Aorta (tissue), 5 donors: ENCODE data around the gene OR10J4. TPM values are rescaled to one million over a fixed set of nuclear protein-coding genes. Genes with fewer than 3 reads are reported as not detected.

ENCODE experiments used
- ATAC-seq: fragments of 200-7000 bp; cut with Tn5 transposase; one replicate; pipeline ENCODE4 v1.9.1; 2022; ENCODE audit warnings: moderate library complexity; ENCODE audit not compliant: low FRiP score
- DNase-seq, 2 donors: peaks; one replicate each; pipeline ENCODE4 v3.0.0-alpha.2; 2020
- H3K27ac ChIP-seq, 2 donors: one replicate each; pipeline ENCODE4 v1.5.1; 2013; ENCODE audit warnings: low read length in 2 of 2, mild to moderate bottlenecking in 2 of 2, moderate library complexity in 2 of 2, control low read depth in 1 of 2, inconsistent platforms in 1 of 2, low read depth in 1 of 2
- H3K27me3 ChIP-seq, 2 donors: one replicate each; pipeline ENCODE4 v1.6.1; 2013; ENCODE audit warnings: control low read depth in 1 of 2, low read length in 1 of 2, mild to moderate bottlenecking in 1 of 2, moderate library complexity in 1 of 2; ENCODE audit not compliant: insufficient read depth in 2 of 2, control insufficient read depth in 1 of 2
- H3K36me3 ChIP-seq, 2 donors: one replicate each; pipeline ENCODE4 v1.6.1; 2013; ENCODE audit warnings: control low read depth in 1 of 2, low read length in 1 of 2, mild to moderate bottlenecking in 1 of 2; ENCODE audit not compliant: insufficient read depth in 2 of 2, control insufficient read depth in 1 of 2
- H3K4me1 ChIP-seq, 2 donors: one replicate each; pipeline ENCODE4 v1.6.1; 2013; ENCODE audit warnings: low read length in 2 of 2, control low read depth in 1 of 2, mild to moderate bottlenecking in 1 of 2, moderate library complexity in 1 of 2; ENCODE audit not compliant: insufficient read depth in 2 of 2, control insufficient read depth in 1 of 2
- H3K4me3 ChIP-seq, 2 donors: one replicate each; pipeline ENCODE4 v1.5.1; 2013; ENCODE audit warnings: low read length in 2 of 2, control low read depth in 1 of 2, mild to moderate bottlenecking in 1 of 2
- H3K9me3 ChIP-seq: one replicate; pipeline ENCODE4 v1.6.1; 2013; ENCODE audit warnings: mild to moderate bottlenecking, low read length; ENCODE audit not compliant: control insufficient read depth
- WGBS, 2 donors: extraction: QIAGEN DNeasy Blood & Tissue Kit; methylation state at CpG; one replicate each; pipeline ENCODE4 v1.1.7; 2013; 5-methylcytosine and 5-hydroxymethylcytosine counted together
- intact Hi-C, 2 donors: fragments of 100-400 bp; cut with DNase I; formaldehyde crosslinking; loops; one replicate each; pipeline versions ENCODE4 v1.14.2 to v1.15.0; 2022
- polyA plus RNA-seq, 2 donors: library from polyadenylated mRNA; stranded (reverse); fragments of 200-250 nt; gene quantifications; one replicate each; pipeline ENCODE4 v1.2.3, GENCODE V29; 2013
- total RNA-seq, 2 donors: library from RNA; stranded (reverse); fragmentation: NEBNext Ultra II Directional; extraction: Animal tissue kit (Norgen Biotek cat#: 25700); gene quantifications; one replicate each; pipeline ENCODE4 v1.2.1, GENCODE V29; 2021
- donor health status: healthy with polysubstance abuse.
- donor health status: Bipolar disorder and iron deficiency.
- donor health status: DM: no; HTN: no; CAD: no.
- donor health status: DM: no; HTN: no; CAD: no.
- donor health status: DM: yes; HTN: yes; CAD: no.

OR10J4 gene
- total and polyA plus RNA-seq, 4 donors = not detected

DNA sequence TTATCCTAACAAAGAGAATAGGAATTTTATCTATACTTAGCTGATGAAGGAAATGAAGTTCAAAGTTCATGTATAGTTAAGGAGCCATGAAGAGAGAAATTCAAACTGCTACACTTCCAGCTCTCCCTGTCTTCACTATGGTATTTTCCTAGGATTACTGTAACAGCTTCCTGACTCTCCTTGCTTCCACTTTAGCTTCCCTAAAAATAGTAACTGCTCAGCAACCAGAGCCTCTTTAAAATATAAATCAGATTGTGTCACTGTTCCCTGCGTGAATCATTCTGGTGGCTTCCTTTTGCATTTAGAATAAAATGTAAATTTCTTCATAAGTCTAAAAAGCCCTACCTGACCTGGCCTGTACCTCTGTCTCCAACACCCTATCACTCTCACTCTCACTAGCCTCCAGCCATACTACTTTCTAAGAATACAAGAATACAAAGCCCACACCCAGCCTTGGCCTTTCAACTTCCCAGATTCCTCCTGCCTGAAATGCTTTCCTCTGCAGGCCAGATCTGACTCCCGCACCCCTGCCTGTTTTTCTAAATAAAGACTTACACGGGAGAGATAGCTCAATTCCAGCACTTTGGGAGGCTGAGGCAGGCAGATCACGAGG is 38.0 kb downstream of the OR10J4 start:
- WGBS, 2 donors = 22 to 31% methylated on average over 4 of the region's 4 CpGs
- no peaks in the 10 kb centered on the region for H3K9me3 ChIP-seq
- no peaks in the 10 kb centered on the region for H3K27me3 ChIP-seq
- no peak overlapping the region for H3K27ac ChIP-seq
- H3K4me3 ChIP-seq = no peak overlapping the region
- H3K36me3 ChIP-seq = no peaks in the 10 kb centered on the region
- intact Hi-C loops = no loop called here
- no peak for ATAC-seq
- H3K4me1 ChIP-seq = no peaks in the 10 kb centered on the region
- DNase-seq = no peak

DNA sequence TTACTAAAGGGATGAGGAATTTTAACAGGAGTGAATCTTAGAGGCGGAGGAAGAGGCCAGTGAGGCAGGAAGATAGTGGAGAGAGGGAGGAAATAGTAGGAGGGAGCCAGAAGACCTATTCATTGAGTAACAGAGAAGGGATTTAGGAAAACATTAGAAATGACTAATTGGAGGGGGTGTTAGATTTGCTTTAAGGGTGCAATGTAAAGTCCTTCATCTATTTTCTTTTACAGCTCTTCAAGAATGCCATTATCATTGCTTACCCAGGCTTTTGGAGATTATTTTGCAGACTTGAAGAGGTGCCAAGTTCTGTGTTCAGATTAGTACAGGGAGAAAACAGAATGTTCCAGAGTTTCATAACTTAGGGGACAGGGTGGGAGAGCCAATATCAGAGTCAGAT is 41.3 kb downstream of the OR10J4 start:
- H3K27ac ChIP-seq = no peak overlapping the region
- ATAC-seq (no peak), DNase-seq (no peak)
- no peaks in the 10 kb centered on the region for H3K36me3 ChIP-seq
- WGBS, 2 donors = 78 to 79% methylated on average over 1 of the region's 1 CpG
- H3K27me3 ChIP-seq = no peaks in the 10 kb centered on the region
- H3K4me1 ChIP-seq = no peaks in the 10 kb centered on the region
- H3K4me3 ChIP-seq = no peak overlapping the region
- intact Hi-C loops = no loop called here
- H3K9me3 ChIP-seq = no peaks in the 10 kb centered on the region

GRCh38 chr1:159474926-159475325 is 42.9 kb downstream of the OR10J4 start:
- no peak for ATAC-seq
- peaks cover 1% of the 10 kb centered on the region for H3K9me3 ChIP-seq
- no peaks in the 10 kb centered on the region for H3K27me3 ChIP-seq
- 59 to 69% methylated on average over 1 of the region's 1 CpG for WGBS, 2 donors
- no peaks in the 10 kb centered on the region for H3K4me1 ChIP-seq
- H3K4me3 ChIP-seq = no peak overlapping the region
- intact Hi-C loops = no loop called here
- no peaks in the 10 kb centered on the region for H3K36me3 ChIP-seq
- DNase-seq = no peak
- H3K27ac ChIP-seq = no peak overlapping the region

Other genes starting within 250 kb of the OR10J4 start
- gene ACKR1, start 227.3 kb upstream of the OR10J4 start, total RNA-seq = 100 to 1,000 TPM; 153 to 226 TPM
- gene ACKR1, start 227.3 kb upstream of the OR10J4 start, polyA plus RNA-seq = 1 to 10 TPM; 1.4 TPM
- 1 to 10 TPM; 1.5 to 3.9 TPM for gene FCER1A, start 129.9 kb upstream of the OR10J4 start, total RNA-seq
- gene FCER1A, start 129.9 kb upstream of the OR10J4 start, polyA plus RNA-seq = 1 to 10 TPM in 1 of 2 donors, under 1 TPM in 1; 0.88 to 1.3 TPM
- not detected for gene OR10J1, start 7.5 kb downstream of the OR10J4 start, total RNA-seq
- gene OR10J1, start 7.5 kb downstream of the OR10J4 start, polyA plus RNA-seq = not detected
- gene OR10J5, start 103.8 kb downstream of the OR10J4 start, total RNA-seq = not detected
- gene OR10J5, start 103.8 kb downstream of the OR10J4 start, polyA plus RNA-seq = not detected
- gene APCS, start 155.6 kb downstream of the OR10J4 start, total RNA-seq = not detected
- not detected for gene APCS, start 155.6 kb downstream of the OR10J4 start, polyA plus RNA-seq